ENCODE data around the gene MYH10. TPM values are rescaled to one million over a fixed set of nuclear protein-coding genes. Genes with fewer than 3 reads are reported as not detected.

The MYH10 gene
- polyA plus RNA-seq, 4 donors = 236 to 271 (median 255) TPM

GRCh38 chr17:8649157-8650118, 18.9 kb upstream of the MYH10 start:
- no peak for DNase-seq (ENCODE audit: low read depth in 4 of 4, low spot score in 3 of 4)

- no peak for DNase-seq (ENCODE audit: low read depth in 4 of 4, low spot score in 3 of 4)
Measured at GRCh38 chr17:8647956-8648355, 17.4 kb upstream of the MYH10 start.

GRCh38 chr17:8647202-8647601, 16.7 kb upstream of the MYH10 start:
- no peak for DNase-seq (ENCODE audit: low read depth in 4 of 4, low spot score in 3 of 4)

- no peak for DNase-seq (ENCODE audit: low read depth in 4 of 4, low spot score in 3 of 4)
Measured at GRCh38 chr17:8644507-8644902, 14.0 kb upstream of the MYH10 start.

GRCh38 chr17:8643855-8644506, 13.5 kb upstream of the MYH10 start:
- DNase-seq (ENCODE audit: low read depth in 4 of 4, low spot score in 3 of 4) = no peak

- DNase-seq (ENCODE audit: low read depth in 4 of 4, low spot score in 3 of 4) = no peak
Measured at GRCh38 chr17:8639709-8640108, 9.2 kb upstream of the MYH10 start.

GRCh38 chr17:8632061-8632460, 1.5 kb upstream of the MYH10 start:
- peak in 2 of 4 donors; percentile 12 to 37 for DNase-seq (ENCODE audit: low read depth in 4 of 4, low spot score in 3 of 4)

GRCh38 chr17:8631554-8631877, 991 bp upstream of the MYH10 start:
- DNase-seq (ENCODE audit: low read depth in 4 of 4, low spot score in 3 of 4) = peak in 1 of 4 donors; percentile 16

- DNase-seq (ENCODE audit: low read depth in 4 of 4, low spot score in 3 of 4) = peak; percentile 97 to 100 (median 100)
Measured at GRCh38 chr17:8630802-8631553, 453 bp upstream of the MYH10 start.

GRCh38 chr17:8629371-8630226, 926 bp downstream of the MYH10 start:
- DNase-seq (ENCODE audit: low read depth in 4 of 4, low spot score in 3 of 4) = peak in 3 of 4 donors; percentile 31 to 42 (median 33)

GRCh38 chr17:8628609-8629169, 1.8 kb downstream of the MYH10 start:
- peak in 1 of 4 donors; percentile 7 for DNase-seq (ENCODE audit: low read depth in 4 of 4, low spot score in 3 of 4)

- DNase-seq (ENCODE audit: low read depth in 4 of 4, low spot score in 3 of 4) = no peak
Measured at GRCh38 chr17:8628172-8628571, 2.4 kb downstream of the MYH10 start.

- no peak for DNase-seq (ENCODE audit: low read depth in 4 of 4, low spot score in 3 of 4)
Measured at GRCh38 chr17:8623591-8623990, 6.9 kb downstream of the MYH10 start.

- DNase-seq (ENCODE audit: low read depth in 4 of 4, low spot score in 3 of 4) = no peak
Measured at GRCh38 chr17:8622191-8622590, 8.3 kb downstream of the MYH10 start.

- DNase-seq (ENCODE audit: low read depth in 4 of 4, low spot score in 3 of 4) = no peak
Measured at GRCh38 chr17:8621585-8621984, 8.9 kb downstream of the MYH10 start.

- DNase-seq (ENCODE audit: low read depth in 4 of 4, low spot score in 3 of 4) = no peak
Measured at GRCh38 chr17:8619294-8619693, 11.2 kb downstream of the MYH10 start.

- no peak for DNase-seq (ENCODE audit: low read depth in 4 of 4, low spot score in 3 of 4)
Measured at GRCh38 chr17:8618825-8619224, 11.7 kb downstream of the MYH10 start.

GRCh38 chr17:8614988-8615387, 15.5 kb downstream of the MYH10 start:
- DNase-seq (ENCODE audit: low read depth in 4 of 4, low spot score in 3 of 4) = no peak

GRCh38 chr17:8611619-8612298, 18.8 kb downstream of the MYH10 start:
- DNase-seq (ENCODE audit: low read depth in 4 of 4, low spot score in 3 of 4) = no peak
